ENCODE results near the gene ABHD14A. TPM values are rescaled to one million over a fixed set of nuclear protein-coding genes. Genes with fewer than 3 reads are reported as not detected.

Gene ABHD14A
- total and polyA plus RNA-seq, 2 experiments from 2014 or later: 17.1 to 55.1 TPM

DNA sequence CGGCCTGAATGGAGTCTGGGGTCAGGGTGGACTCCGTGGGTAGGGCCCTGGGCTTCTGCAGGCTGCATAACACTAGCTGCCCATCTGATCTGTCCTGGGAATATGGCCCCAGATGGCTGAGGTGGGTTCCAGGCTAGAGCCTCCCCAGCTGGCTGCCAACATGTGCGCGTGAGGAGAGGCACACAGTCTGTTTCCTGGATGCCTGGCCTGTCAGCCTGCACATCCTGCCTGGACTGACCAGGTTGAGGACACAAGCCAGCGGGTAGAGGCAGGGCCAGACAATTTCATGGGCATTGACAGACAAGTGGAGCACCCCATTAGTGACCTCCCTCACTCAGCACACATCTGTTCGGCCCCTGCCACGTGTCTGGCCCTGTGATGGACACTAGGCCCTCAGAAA is 50.6 kb downstream of the ABHD14A start:
- TF ChIP-seq EZH2phosphoT487 (IDR thresholded peaks at IDR 0.05; ENCODE audit: low read depth, severe bottlenecking, unreplicated experiment): no peak
- no peak for TF ChIP-seq EZH2 (IDR thresholded peaks at IDR 0.05; ENCODE audit: borderline replicate concordance)
- no peak for TF ChIP-seq CTCF (IDR thresholded peaks at IDR 0.05; ENCODE audit: poor library complexity)
- no peak overlapping the region for H3K27ac ChIP-seq
- H4K20me1 ChIP-seq (ENCODE audit: insufficient read depth, poor library complexity, severe bottlenecking): no peaks in the 10 kb centered on the region
- WGBS (ENCODE audit: low lambda C conversion rate, missing lambda C conversion rate): 91% methylated on average over 7 of the region's 7 CpGs
- no peaks in the 10 kb centered on the region for H3K9me3 ChIP-seq (ENCODE audit: low read depth)
- H3K9me2 ChIP-seq (replicated peaks; ENCODE audit: insufficient read depth): no peaks in the 10 kb centered on the region
- H3K4me3 ChIP-seq: no peak overlapping the region
- H3K27me3 ChIP-seq: no peaks in the 10 kb centered on the region
- no peaks in the 10 kb centered on the region for H3K4me1 ChIP-seq (ENCODE audit: insufficient read depth)
- no peaks in the 10 kb centered on the region for H3K36me3 ChIP-seq (replicated peaks; ENCODE audit: insufficient read depth, low read depth)
- no peaks in the 10 kb centered on the region for H3K79me2 ChIP-seq
- DNase-seq (ENCODE audit: low spot score): no peak
- H3K4me2 ChIP-seq: no peak overlapping the region
- H2AFZ ChIP-seq: no peak overlapping the region

DNA sequence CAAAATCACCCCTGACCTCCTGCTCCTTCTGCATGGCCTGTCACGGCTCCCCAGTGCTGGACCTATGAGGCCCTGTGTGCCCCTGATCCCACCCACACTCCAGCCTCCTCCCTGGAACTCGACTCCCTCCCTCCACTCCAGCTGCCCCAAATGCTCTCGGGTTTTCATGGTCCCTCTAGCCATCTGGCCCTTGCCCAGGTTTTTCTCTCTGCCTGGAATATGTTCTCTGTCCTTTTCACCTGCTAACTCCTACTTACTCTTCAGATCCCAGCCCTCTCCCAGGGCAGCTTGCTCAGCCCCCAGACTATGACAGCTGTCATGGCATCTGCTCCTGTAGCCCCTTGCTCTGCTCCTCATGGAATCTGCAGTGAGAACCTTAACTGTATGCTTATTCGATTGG is 51.2 kb downstream of the ABHD14A start:
- DNase-seq (ENCODE audit: low spot score): no peak
- Histone ChIP-seq H3K79me2 (no peaks in the 10 kb centered on the region), H3K9me3 (ENCODE audit: low read depth) (no peaks in the 10 kb centered on the region), H3K27ac (no peak overlapping the region), H3K4me2 (no peak overlapping the region), H3K36me3 (replicated peaks; ENCODE audit: insufficient read depth, low read depth) (no peaks in the 10 kb centered on the region), H4K20me1 (ENCODE audit: insufficient read depth, poor library complexity, severe bottlenecking) (no peaks in the 10 kb centered on the region), H3K4me1 (ENCODE audit: insufficient read depth) (no peaks in the 10 kb centered on the region), H3K4me3 (no peak overlapping the region), H3K9me2 (replicated peaks; ENCODE audit: insufficient read depth) (no peaks in the 10 kb centered on the region), H2AFZ (no peak overlapping the region), H3K27me3 (no peaks in the 10 kb centered on the region)
- WGBS (ENCODE audit: low lambda C conversion rate, missing lambda C conversion rate): 62% methylated on average over 4 of the region's 4 CpGs
- TF ChIP-seq CTCF (IDR thresholded peaks at IDR 0.05; ENCODE audit: poor library complexity) (no peak), EZH2 (IDR thresholded peaks at IDR 0.05; ENCODE audit: borderline replicate concordance) (no peak), EZH2phosphoT487 (IDR thresholded peaks at IDR 0.05; ENCODE audit: low read depth, severe bottlenecking, unreplicated experiment) (no peak)

- no peak overlapping the region for H3K4me2 ChIP-seq
- no peak for DNase-seq (ENCODE audit: low spot score)
- TF ChIP-seq EZH2phosphoT487 (IDR thresholded peaks at IDR 0.05; ENCODE audit: low read depth, severe bottlenecking, unreplicated experiment) (no peak), EZH2 (IDR thresholded peaks at IDR 0.05; ENCODE audit: borderline replicate concordance) (no peak)
- H3K27me3 ChIP-seq: no peaks in the 10 kb centered on the region
- H3K36me3 ChIP-seq (replicated peaks; ENCODE audit: insufficient read depth, low read depth): no peaks in the 10 kb centered on the region
- no peak overlapping the region for H3K4me3 ChIP-seq
- no peak overlapping the region for H2AFZ ChIP-seq
- no peaks in the 10 kb centered on the region for H3K9me3 ChIP-seq (ENCODE audit: low read depth)
- H3K9me2 ChIP-seq (replicated peaks; ENCODE audit: insufficient read depth): no peaks in the 10 kb centered on the region
- H3K4me1 ChIP-seq (ENCODE audit: insufficient read depth): peaks cover 8% of the 10 kb centered on the region
- H3K27ac ChIP-seq: no peak overlapping the region
- no peaks in the 10 kb centered on the region for H3K79me2 ChIP-seq
- no peaks in the 10 kb centered on the region for H4K20me1 ChIP-seq (ENCODE audit: insufficient read depth, poor library complexity, severe bottlenecking)
- 85% methylated on average over 12 of the region's 12 CpGs for WGBS (ENCODE audit: low lambda C conversion rate, missing lambda C conversion rate)
Observed at GRCh38 chr3:52028572-52028971, 53.7 kb downstream of the ABHD14A start.

- H3K36me3 ChIP-seq (replicated peaks; ENCODE audit: insufficient read depth, low read depth): no peaks in the 10 kb centered on the region
- no peaks in the 10 kb centered on the region for H3K9me2 ChIP-seq (replicated peaks; ENCODE audit: insufficient read depth)
- no peak overlapping the region for H3K4me3 ChIP-seq
- H3K27ac ChIP-seq: no peak overlapping the region
- no peaks in the 10 kb centered on the region for H3K27me3 ChIP-seq
- no peaks in the 10 kb centered on the region for H4K20me1 ChIP-seq (ENCODE audit: insufficient read depth, poor library complexity, severe bottlenecking)
- H3K9me3 ChIP-seq (ENCODE audit: low read depth): no peaks in the 10 kb centered on the region
- no peak for TF ChIP-seq EZH2 (IDR thresholded peaks at IDR 0.05; ENCODE audit: borderline replicate concordance)
- no peaks in the 10 kb centered on the region for H3K79me2 ChIP-seq
- H3K4me1 ChIP-seq (ENCODE audit: insufficient read depth): peaks cover 8% of the 10 kb centered on the region
- 74% methylated on average over 9 of the region's 9 CpGs for WGBS (ENCODE audit: low lambda C conversion rate, missing lambda C conversion rate)
- H2AFZ ChIP-seq: no peak overlapping the region
- no peak for DNase-seq (ENCODE audit: low spot score)
- H3K4me2 ChIP-seq: no peak overlapping the region
Observed at GRCh38 chr3:52029053-52029452, 54.2 kb downstream of the ABHD14A start.

Data from hepatocyte (in vitro differentiated cells).